Neural progenitor cell (in vitro differentiated cells): Measurements from ENCODE around the gene CAVIN2. TPM values are rescaled to one million over a fixed set of nuclear protein-coding genes. Genes with fewer than 3 reads are reported as not detected.

Experiments
- DNase-seq: peaks from one replicate; pipeline ENCODE4 v3.0.0-alpha.2; 2016; ENCODE audit warnings: low spot score
- H2AFZ ChIP-seq: fragments of 200-600 bp; sonication (generic); replicated peaks from 2 replicates; pipeline ENCODE4 v1.6.1; 2016; ENCODE audit warnings: antibody characterized with exemption
- H3F3A ChIP-seq: fragments of 200-600 bp; sonication (generic); 2 replicates; pipeline ENCODE4 v1.6.1; 2016; ENCODE audit warnings: antibody characterized with exemption, low read depth
- H3K27ac ChIP-seq: fragments of 200-600 bp; sonication (generic); 2 replicates; pipeline ENCODE4 v1.5.1; 2016; ENCODE audit warnings: mild to moderate bottlenecking
- H3K27me3 ChIP-seq: fragments of 200-600 bp; sonication (generic); 2 replicates; pipeline ENCODE4 v1.6.1; 2016; ENCODE audit warnings: mild to moderate bottlenecking, moderate library complexity
- H3K36me3 ChIP-seq: fragments of 200-600 bp; sonication (generic); 2 replicates; pipeline ENCODE4 v1.5.1; 2016
- H3K4me1 ChIP-seq: fragments of 200-600 bp; sonication (generic); 2 replicates; pipeline ENCODE4 v1.6.1; 2016; ENCODE audit warnings: mixed run types
- H3K4me2 ChIP-seq: fragments of 200-600 bp; sonication (generic); 2 replicates; pipeline ENCODE4 v1.6.1; 2016
- H3K4me3 ChIP-seq: fragments of 200-600 bp; sonication (generic); 2 replicates; pipeline ENCODE4 v1.5.1; 2016
- H3K79me2 ChIP-seq: fragments of 200-600 bp; sonication (generic); 2 replicates; pipeline ENCODE4 v1.6.1; 2016; ENCODE audit warnings: low read depth
- H3K9ac ChIP-seq: fragments of 200-600 bp; sonication (generic); 2 replicates; pipeline ENCODE4 v1.6.1; 2016
- H3K9me3 ChIP-seq: fragments of 200-600 bp; sonication (generic); 2 replicates; pipeline ENCODE4 v1.5.1; 2016; ENCODE audit warnings: low read depth
- H4K20me1 ChIP-seq: fragments of 200-600 bp; sonication (generic); 2 replicates; pipeline ENCODE4 v1.6.1; 2016; ENCODE audit warnings: low read depth
- H3K27ac Mint-ChIP-seq: 3 replicates; pipeline ENCODE4 v1.8.0; 2021; ENCODE audit warnings: mixed read lengths
- H3K27me3 Mint-ChIP-seq: 2 replicates; pipeline ENCODE4 v1.8.0; 2022; ENCODE audit warnings: low read depth, mild to moderate bottlenecking, inconsistent platforms, moderate library complexity, mixed read lengths; ENCODE audit not compliant: insufficient read depth
- H3K36me3 Mint-ChIP-seq: 3 replicates; pipeline ENCODE4 v1.8.0; 2021; ENCODE audit warnings: mixed read lengths
- H3K4me1 Mint-ChIP-seq: 3 replicates; pipeline ENCODE4 v1.8.0; 2021; ENCODE audit warnings: mixed read lengths
- H3K4me3 Mint-ChIP-seq: 3 replicates; pipeline ENCODE4 v1.8.0; 2021; ENCODE audit warnings: mild to moderate bottlenecking, moderate library complexity, mixed read lengths
- H3K9me3 Mint-ChIP-seq: 3 replicates; pipeline ENCODE4 v1.8.0; 2020; ENCODE audit warnings: mixed read lengths
- EZH2 ChIP-seq: fragments of 200-600 bp; sonication (generic); IDR thresholded peaks from 2 replicates; pipeline ENCODE4 v1.6.1; 2017; ENCODE audit warnings: antibody characterized with exemption, mild to moderate bottlenecking, moderate library complexity
- EZH2phosphoT487 ChIP-seq: fragments of 200-600 bp; sonication (generic); IDR thresholded peaks from 2 replicates; pipeline ENCODE4 v1.6.1; 2017; ENCODE audit warnings: antibody characterized with exemption
- total RNA-seq: library from RNA; depleted of rRNA; stranded (reverse); fragments of >200 nt; gene quantifications from 2 replicates; pipeline ENCODE4 v1.2.3, GENCODE V29; 2015; ENCODE audit warnings: low replicate concordance
- TF ChIP-seq, protein P1 (sequence below): fragments of 200-600 bp; sonication (generic); IDR thresholded peaks from 2 replicates; pipeline ENCODE4 v1.5.1; 2017; ENCODE audit warnings: antibody characterized with exemption, mild to moderate bottlenecking

Gene CAVIN2
- total RNA-seq, 1 donor from 2014 or later = not detected

DNA sequence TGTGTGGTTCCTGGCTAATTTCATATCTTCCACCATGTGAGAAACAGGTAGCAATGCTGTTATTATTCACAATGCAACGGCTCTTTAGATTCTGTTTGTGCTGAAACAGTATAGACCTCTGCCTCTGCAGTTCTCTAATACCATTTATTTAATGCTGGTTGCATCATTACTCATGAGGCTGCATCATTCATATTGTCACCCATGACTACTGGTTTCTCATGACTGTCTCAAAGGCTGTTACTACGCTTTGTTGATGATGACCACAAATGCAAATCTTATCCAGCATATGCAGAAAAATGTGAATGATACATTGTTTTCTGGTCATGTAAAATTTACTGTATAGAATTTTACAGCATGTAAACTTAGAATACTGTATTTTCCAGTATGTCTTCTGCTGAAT is 22.5 kb downstream of the CAVIN2 start:
- Mint-ChIP-seq H3K4me1 (no peaks in the 10 kb centered on the region), H3K27ac (no peak overlapping the region), H3K4me3 (no peak overlapping the region), H3K36me3 (no peaks in the 10 kb centered on the region), H3K9me3 (no peaks in the 10 kb centered on the region), H3K27me3 (no peaks in the 10 kb centered on the region)
- no peaks in the 10 kb centered on the region for H3F3A ChIP-seq
- no peak overlapping the region for H2AFZ ChIP-seq
- no peaks in the 10 kb centered on the region for H4K20me1 ChIP-seq
- H3K9ac ChIP-seq = no peak overlapping the region
- no peaks in the 10 kb centered on the region for H3K4me1 ChIP-seq
- no peaks in the 10 kb centered on the region for H3K9me3 ChIP-seq
- H3K27ac ChIP-seq = no peak overlapping the region
- no peaks in the 10 kb centered on the region for H3K79me2 ChIP-seq
- H3K4me2 ChIP-seq = no peak overlapping the region
- H3K4me3 ChIP-seq = no peak overlapping the region
- no peaks in the 10 kb centered on the region for H3K36me3 ChIP-seq
- no peaks in the 10 kb centered on the region for H3K27me3 ChIP-seq
- DNase-seq = no peak
- TF ChIP-seq, protein P1, sequence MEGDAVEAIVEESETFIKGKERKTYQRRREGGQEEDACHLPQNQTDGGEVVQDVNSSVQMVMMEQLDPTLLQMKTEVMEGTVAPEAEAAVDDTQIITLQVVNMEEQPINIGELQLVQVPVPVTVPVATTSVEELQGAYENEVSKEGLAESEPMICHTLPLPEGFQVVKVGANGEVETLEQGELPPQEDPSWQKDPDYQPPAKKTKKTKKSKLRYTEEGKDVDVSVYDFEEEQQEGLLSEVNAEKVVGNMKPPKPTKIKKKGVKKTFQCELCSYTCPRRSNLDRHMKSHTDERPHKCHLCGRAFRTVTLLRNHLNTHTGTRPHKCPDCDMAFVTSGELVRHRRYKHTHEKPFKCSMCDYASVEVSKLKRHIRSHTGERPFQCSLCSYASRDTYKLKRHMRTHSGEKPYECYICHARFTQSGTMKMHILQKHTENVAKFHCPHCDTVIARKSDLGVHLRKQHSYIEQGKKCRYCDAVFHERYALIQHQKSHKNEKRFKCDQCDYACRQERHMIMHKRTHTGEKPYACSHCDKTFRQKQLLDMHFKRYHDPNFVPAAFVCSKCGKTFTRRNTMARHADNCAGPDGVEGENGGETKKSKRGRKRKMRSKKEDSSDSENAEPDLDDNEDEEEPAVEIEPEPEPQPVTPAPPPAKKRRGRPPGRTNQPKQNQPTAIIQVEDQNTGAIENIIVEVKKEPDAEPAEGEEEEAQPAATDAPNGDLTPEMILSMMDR = no peak
- TF ChIP-seq EZH2phosphoT487 (no peak), EZH2 (no peak)

DNA sequence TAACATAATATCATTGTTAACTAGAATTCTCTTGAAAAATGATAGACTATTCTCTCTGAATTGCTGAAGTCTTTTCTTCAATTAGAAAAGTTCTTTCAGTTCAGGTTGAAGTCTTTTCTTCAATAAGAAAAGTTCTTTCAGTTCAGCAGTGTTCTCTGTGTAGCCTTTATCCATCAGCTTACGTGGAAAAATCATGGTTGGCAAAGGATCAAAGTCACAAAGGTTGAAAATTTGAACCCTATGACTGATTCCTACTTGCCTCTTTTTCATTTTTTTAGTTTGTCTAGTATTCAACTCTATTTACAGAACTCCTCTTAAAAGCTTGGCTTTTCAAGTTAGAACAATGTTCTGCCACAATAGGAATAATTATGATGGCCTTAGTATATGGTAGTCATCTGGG is 25.8 kb downstream of the CAVIN2 start:
- no peaks in the 10 kb centered on the region for H3F3A ChIP-seq
- H3K9ac ChIP-seq = no peak overlapping the region
- Mint-ChIP-seq H3K4me1 (peaks cover 3% of the 10 kb centered on the region), H3K4me3 (no peak overlapping the region), H3K27me3 (no peaks in the 10 kb centered on the region), H3K27ac (no peak overlapping the region), H3K36me3 (no peaks in the 10 kb centered on the region), H3K9me3 (no peaks in the 10 kb centered on the region)
- H4K20me1 ChIP-seq = no peaks in the 10 kb centered on the region
- H3K9me3 ChIP-seq = no peaks in the 10 kb centered on the region
- H2AFZ ChIP-seq = no peak overlapping the region
- H3K4me2 ChIP-seq = no peak overlapping the region
- no peak overlapping the region for H3K4me3 ChIP-seq
- H3K79me2 ChIP-seq = no peaks in the 10 kb centered on the region
- no peak for DNase-seq
- H3K27ac ChIP-seq = no peak overlapping the region
- TF ChIP-seq, protein P1 = no peak
- no peak for TF ChIP-seq EZH2
- no peak for TF ChIP-seq EZH2phosphoT487
- no peaks in the 10 kb centered on the region for H3K4me1 ChIP-seq
- no peaks in the 10 kb centered on the region for H3K27me3 ChIP-seq
- H3K36me3 ChIP-seq = no peaks in the 10 kb centered on the region

DNA sequence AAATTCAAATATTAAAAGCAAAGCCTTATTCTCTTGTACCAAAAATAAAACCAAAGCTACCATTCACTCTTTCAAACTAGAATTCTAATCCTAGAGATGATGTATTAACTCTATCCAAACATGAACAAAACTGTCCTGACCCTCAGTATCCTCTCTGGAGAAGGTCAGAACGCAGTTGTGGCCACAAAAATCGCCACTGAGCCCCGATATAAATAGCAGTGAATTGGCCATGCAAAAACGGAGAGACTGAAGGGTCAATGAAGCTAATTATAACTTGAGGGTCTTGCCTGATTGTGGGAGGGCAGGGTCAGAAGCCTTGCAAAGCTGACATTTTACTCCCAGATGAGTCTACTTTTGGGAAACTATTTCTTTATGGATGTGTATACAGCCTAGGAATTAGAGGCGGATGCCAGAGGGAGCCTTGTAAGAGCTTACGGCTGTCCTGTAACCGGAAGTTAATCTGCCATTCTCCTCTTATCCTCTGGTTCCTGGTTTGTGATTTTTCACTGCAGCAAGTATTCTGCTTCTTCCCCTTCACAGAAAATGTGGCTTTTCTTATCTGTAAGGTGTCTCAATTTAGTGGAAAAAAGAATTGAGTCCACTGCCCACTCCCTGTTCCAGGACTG is 28.1 kb downstream of the CAVIN2 start:
- H3K27me3 Mint-ChIP-seq = no peaks in the 10 kb centered on the region
- no peaks in the 10 kb centered on the region for H3K36me3 Mint-ChIP-seq
- Histone ChIP-seq H3K4me1 (no peaks in the 10 kb centered on the region), H3K9ac (no peak overlapping the region), H3K36me3 (no peaks in the 10 kb centered on the region), H3K79me2 (no peaks in the 10 kb centered on the region), H3K9me3 (no peaks in the 10 kb centered on the region), H3K4me3 (no peak overlapping the region), H2AFZ (no peak overlapping the region), H3F3A (no peaks in the 10 kb centered on the region), H4K20me1 (no peaks in the 10 kb centered on the region), H3K27ac (no peak overlapping the region), H3K27me3 (no peaks in the 10 kb centered on the region), H3K4me2 (no peak overlapping the region)
- peaks cover 3% of the 10 kb centered on the region for H3K4me1 Mint-ChIP-seq
- DNase-seq = no peak
- H3K9me3 Mint-ChIP-seq = no peaks in the 10 kb centered on the region
- H3K27ac Mint-ChIP-seq = no peak overlapping the region
- TF ChIP-seq, protein P1 = no peak
- no peak for TF ChIP-seq EZH2
- TF ChIP-seq EZH2phosphoT487 = no peak
- H3K4me3 Mint-ChIP-seq = no peak overlapping the region
